OCI-LY7 (cell line): ENCODE data around the gene DAGLA. TPM values are rescaled to one million over a fixed set of nuclear protein-coding genes. Genes with fewer than 3 reads are reported as not detected.

ENCODE experiments used
- BruUV-seq: library from RNA; stranded (reverse); fragments of 400-500 nt; replicated peaks from 2 replicates; lab custom pipeline; 2021; lab: Mats Ljungman, UMichigan
- CTCF ChIA-PET: fragments of 300-600 bp; sonication (Branson Sonifier 250); formaldehyde crosslinking; loops from one replicate; lab custom pipeline; 2022; ENCODE audit warnings: antibody characterized with exemption; ENCODE audit not compliant: unreplicated experiment; lab: Charles Lee
- POLR2A ChIA-PET: fragments of 300-600 bp; sonication (Branson Sonifier 250); formaldehyde crosslinking; loops from one replicate; lab custom pipeline; 2022; ENCODE audit warnings: antibody characterized with exemption; lab: Charles Lee
- DNase-seq: peaks from one replicate; pipeline ENCODE4 v3.0.0-alpha.2; 2015; ENCODE audit warnings: low spot score
- H2AFZ ChIP-seq: fragments of 200-600 bp; sonication (generic), shearing (Covaris generic); 2 replicates; pipeline ENCODE4 v1.6.1; 2014; ENCODE audit warnings: mild to moderate bottlenecking, antibody characterized with exemption, low read length, moderate library complexity
- H3K27ac ChIP-seq: fragments of 200-600 bp; sonication (generic); 2 replicates; pipeline ENCODE4 v1.5.1; 2014; ENCODE audit warnings: mixed run types, low read depth, mild to moderate bottlenecking, moderate library complexity, low read length, inconsistent platforms; ENCODE audit not compliant: poor library complexity, severe bottlenecking
- H3K36me3 ChIP-seq: fragments of 200-600 bp; sonication (generic); 2 replicates; pipeline ENCODE4 v1.6.1; 2014; ENCODE audit warnings: mild to moderate bottlenecking, antibody characterized with exemption, low read length, moderate library complexity, mixed read lengths; ENCODE audit not compliant: insufficient read depth
- H3K4me1 ChIP-seq: fragments of 200-600 bp; sonication (generic); 2 replicates; pipeline ENCODE4 v1.5.1; 2014; ENCODE audit warnings: mild to moderate bottlenecking, low read length; ENCODE audit not compliant: insufficient read depth, poor library complexity, severe bottlenecking
- H3K4me2 ChIP-seq: fragments of 200-600 bp; sonication (generic); 2 replicates; pipeline ENCODE4 v1.6.1; 2014; ENCODE audit warnings: mild to moderate bottlenecking, low read length
- H3K4me3 ChIP-seq: fragments of 200-600 bp; sonication (generic); 2 replicates; pipeline ENCODE4 v1.5.1; 2014; ENCODE audit warnings: mild to moderate bottlenecking, low read depth, low read length; ENCODE audit not compliant: poor library complexity, severe bottlenecking
- H3K79me2 ChIP-seq: fragments of 200-600 bp; sonication (generic); 2 replicates; pipeline ENCODE4 v1.6.1; 2016; ENCODE audit warnings: low read depth, mild to moderate bottlenecking, low read length, moderate library complexity, mixed read lengths; ENCODE audit not compliant: insufficient read depth
- H3K9me2 ChIP-seq: fragments of 200-600 bp; sonication (generic); 2 replicates; pipeline ENCODE4 v1.6.1; 2016; ENCODE audit warnings: mild to moderate bottlenecking, low read length, mixed read lengths; ENCODE audit not compliant: insufficient read depth
- H3K9me3 ChIP-seq: fragments of 200-600 bp; sonication (generic); 2 replicates; pipeline ENCODE4 v1.6.1; 2014; ENCODE audit warnings: mild to moderate bottlenecking, mixed run types, low read length, mixed read lengths
- H4K20me1 ChIP-seq: fragments of 200-600 bp; sonication (generic); 2 replicates; pipeline ENCODE4 v1.6.1; 2014; ENCODE audit warnings: mild to moderate bottlenecking, antibody characterized with exemption, low read length, moderate library complexity, mixed read lengths; ENCODE audit not compliant: insufficient read depth
- EZH2phosphoT487 ChIP-seq: fragments of 200-600 bp; sonication (generic); IDR thresholded peaks from 2 replicates; pipeline ENCODE4 v1.6.1; 2018; ENCODE audit warnings: low read depth, borderline replicate concordance, mild to moderate bottlenecking, mixed run types, antibody characterized with exemption, low read length, moderate library complexity, mixed read lengths
- intact Hi-C: fragments of 100-400 bp; cut with micrococcal nuclease; formaldehyde crosslinking; loops from one replicate; pipeline ENCODE4 v1.10.0; 2022; ENCODE audit not compliant: unreplicated experiment
- total RNA-seq, 2 experiments: library from RNA; depleted of rRNA in 1 of 2; stranded (reverse); fragments of >200 nt in 1 of 2; shearing (Covaris generic) in 1 of 2; gene quantifications; 2 replicates each; pipeline ENCODE4 v1.2.3, GENCODE V29; 2014 to 2022
- TF ChIP-seq, protein P1 (sequence below): fragments of 200-600 bp; sonication (generic); conservative IDR thresholded peaks from 2 replicates; pipeline ENCODE4 v1.5.1; 2014; ENCODE audit warnings: mild to moderate bottlenecking, antibody characterized with exemption, low read length, moderate library complexity, mixed read lengths

Gene DAGLA
- total RNA-seq, 2 experiments from 2014 or later: not detected

DNA sequence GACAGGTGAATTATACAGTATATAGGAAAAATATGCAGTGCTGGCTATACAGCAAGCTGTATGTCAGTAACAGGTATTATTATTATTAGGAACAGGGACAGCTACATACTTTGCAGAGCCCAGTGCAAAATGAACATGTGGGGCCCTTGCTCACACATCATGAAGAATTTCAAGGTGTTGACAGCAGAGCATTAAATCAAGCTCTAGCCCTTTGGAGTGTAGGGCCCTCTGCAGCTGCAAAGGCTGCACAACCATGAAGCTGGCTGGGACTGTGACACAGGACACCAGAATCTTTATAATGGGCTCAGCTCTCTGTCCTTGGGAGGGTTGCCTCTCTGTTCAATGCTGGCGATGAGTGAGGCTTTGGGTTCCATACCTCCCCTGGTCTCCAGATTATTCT lies 44.9 kb upstream of the DAGLA start:
- intact Hi-C loops: loop anchor here (5.0 kb wide), 1 partner anchor 158 kb away; no protein-coding TSS in a partner anchor

GRCh38 chr11:61635787-61636186 lies 44.4 kb upstream of the DAGLA start:
- Histone ChIP-seq H3K9me3 (no peaks in the 10 kb centered on the region), H3K79me2 (no peaks in the 10 kb centered on the region), H3K27ac (no peak overlapping the region), H3K36me3 (no peaks in the 10 kb centered on the region), H2AFZ (no peak overlapping the region), H3K9me2 (no peaks in the 10 kb centered on the region), H3K4me3 (no peak overlapping the region), H3K4me1 (no peaks in the 10 kb centered on the region), H4K20me1 (no peaks in the 10 kb centered on the region), H3K4me2 (no peak overlapping the region)
- intact Hi-C loops: loop anchor here (5.0 kb wide), 1 partner anchor 158 kb away; no protein-coding TSS in a partner anchor
- no peak for TF ChIP-seq EZH2phosphoT487
- TF ChIP-seq, protein P1, sequence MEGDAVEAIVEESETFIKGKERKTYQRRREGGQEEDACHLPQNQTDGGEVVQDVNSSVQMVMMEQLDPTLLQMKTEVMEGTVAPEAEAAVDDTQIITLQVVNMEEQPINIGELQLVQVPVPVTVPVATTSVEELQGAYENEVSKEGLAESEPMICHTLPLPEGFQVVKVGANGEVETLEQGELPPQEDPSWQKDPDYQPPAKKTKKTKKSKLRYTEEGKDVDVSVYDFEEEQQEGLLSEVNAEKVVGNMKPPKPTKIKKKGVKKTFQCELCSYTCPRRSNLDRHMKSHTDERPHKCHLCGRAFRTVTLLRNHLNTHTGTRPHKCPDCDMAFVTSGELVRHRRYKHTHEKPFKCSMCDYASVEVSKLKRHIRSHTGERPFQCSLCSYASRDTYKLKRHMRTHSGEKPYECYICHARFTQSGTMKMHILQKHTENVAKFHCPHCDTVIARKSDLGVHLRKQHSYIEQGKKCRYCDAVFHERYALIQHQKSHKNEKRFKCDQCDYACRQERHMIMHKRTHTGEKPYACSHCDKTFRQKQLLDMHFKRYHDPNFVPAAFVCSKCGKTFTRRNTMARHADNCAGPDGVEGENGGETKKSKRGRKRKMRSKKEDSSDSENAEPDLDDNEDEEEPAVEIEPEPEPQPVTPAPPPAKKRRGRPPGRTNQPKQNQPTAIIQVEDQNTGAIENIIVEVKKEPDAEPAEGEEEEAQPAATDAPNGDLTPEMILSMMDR: no peak
- BruUV-seq: no TSS peak
- DNase-seq: no peak
- POLR2A ChIA-PET: interaction anchor here (0.6 kb wide), 1 partner anchor 128 kb away, joined by 4 read pairs; no protein-coding TSS in a partner anchor
- CTCF ChIA-PET: no interaction called here

More for the DNA sequence above, 44.9 kb upstream of the DAGLA start:
- Histone ChIP-seq H3K36me3 (no peaks in the 10 kb centered on the region), H3K4me3 (no peak overlapping the region), H3K4me1 (no peaks in the 10 kb centered on the region), H3K4me2 (no peak overlapping the region), H2AFZ (no peak overlapping the region), H3K9me2 (no peaks in the 10 kb centered on the region), H4K20me1 (no peaks in the 10 kb centered on the region), H3K79me2 (no peaks in the 10 kb centered on the region), H3K27ac (no peak overlapping the region), H3K9me3 (no peaks in the 10 kb centered on the region)
- ChIA-PET CTCF (no interaction called here), POLR2A (interaction anchor here (0.6 to 1.3 kb wide), 2 partner anchors 98 to 128 kb away, joined by 3 to 4 read pairs; no protein-coding TSS in a partner anchor)
- BruUV-seq: no TSS peak
- no peak for DNase-seq
- TF ChIP-seq, protein P1: no peak
- TF ChIP-seq EZH2phosphoT487: no peak

GRCh38 chr11:61636676-61637075 lies 43.5 kb upstream of the DAGLA start:
- no peak for DNase-seq
- Histone ChIP-seq H3K79me2 (no peaks in the 10 kb centered on the region), H3K9me2 (no peaks in the 10 kb centered on the region), H2AFZ (no peak overlapping the region), H3K36me3 (no peaks in the 10 kb centered on the region), H3K27ac (no peak overlapping the region), H3K4me3 (no peak overlapping the region), H3K4me2 (no peak overlapping the region), H4K20me1 (no peaks in the 10 kb centered on the region), H3K9me3 (no peaks in the 10 kb centered on the region), H3K4me1 (no peaks in the 10 kb centered on the region)
- no TSS peak for BruUV-seq
- intact Hi-C loops: loop anchor here (5.0 kb wide), 1 partner anchor 159 kb away; no protein-coding TSS in a partner anchor
- TF ChIP-seq EZH2phosphoT487: no peak
- TF ChIP-seq, protein P1: no peak
- POLR2A ChIA-PET: no interaction called here
- CTCF ChIA-PET: no interaction called here
